ENCODE measurements around the gene ODAD2.

The ODAD2 gene

DNA sequence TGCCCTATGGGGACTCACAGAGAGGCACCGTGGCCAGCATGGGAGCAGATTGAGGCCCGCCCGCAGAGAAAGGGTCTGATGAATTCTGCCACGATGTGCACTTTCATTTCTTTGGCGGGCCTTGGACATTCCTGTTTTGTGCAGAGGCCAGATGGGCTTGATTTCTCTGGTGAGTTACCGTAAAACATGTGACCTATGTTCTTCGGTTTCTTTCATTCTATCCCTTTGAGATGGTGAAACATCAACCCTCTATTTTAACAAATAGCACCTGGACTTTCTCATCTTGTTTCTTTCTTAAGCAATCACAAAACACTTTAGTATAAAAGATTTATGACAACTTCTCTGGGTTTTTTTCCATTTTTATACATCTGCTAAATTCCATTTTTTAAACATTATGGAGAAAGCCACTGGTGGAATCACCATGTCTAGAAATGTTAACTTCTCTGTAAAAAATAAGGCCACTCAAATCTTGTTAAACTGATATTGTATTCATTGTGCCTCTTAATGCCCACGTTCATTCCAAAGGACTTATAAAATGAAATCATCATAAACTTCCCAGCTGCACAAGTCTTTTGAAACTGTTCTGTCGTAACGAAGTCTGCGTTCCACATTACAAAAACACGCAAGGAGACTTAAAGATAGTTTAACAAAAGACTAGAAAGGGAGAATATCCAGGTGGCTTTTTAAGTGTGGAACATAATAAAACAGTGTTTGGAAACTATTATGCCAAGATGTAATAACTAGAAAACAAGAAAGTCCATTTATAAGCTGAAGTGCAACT lies 21.4 kb upstream of the ODAD2 start:
- H3K27me3 ChIP-seq (replicated peaks; ENCODE audit: insufficient read depth, low read length) = no peaks in the 10 kb centered on the region
- no peak overlapping the region for H3K4me3 ChIP-seq (ENCODE audit: low read length)
- TF ChIP-seq EZH2 (optimal IDR thresholded peaks at IDR 0.05; ENCODE audit: low read depth, low read length) = no peak
- TF ChIP-seq, protein P1, sequence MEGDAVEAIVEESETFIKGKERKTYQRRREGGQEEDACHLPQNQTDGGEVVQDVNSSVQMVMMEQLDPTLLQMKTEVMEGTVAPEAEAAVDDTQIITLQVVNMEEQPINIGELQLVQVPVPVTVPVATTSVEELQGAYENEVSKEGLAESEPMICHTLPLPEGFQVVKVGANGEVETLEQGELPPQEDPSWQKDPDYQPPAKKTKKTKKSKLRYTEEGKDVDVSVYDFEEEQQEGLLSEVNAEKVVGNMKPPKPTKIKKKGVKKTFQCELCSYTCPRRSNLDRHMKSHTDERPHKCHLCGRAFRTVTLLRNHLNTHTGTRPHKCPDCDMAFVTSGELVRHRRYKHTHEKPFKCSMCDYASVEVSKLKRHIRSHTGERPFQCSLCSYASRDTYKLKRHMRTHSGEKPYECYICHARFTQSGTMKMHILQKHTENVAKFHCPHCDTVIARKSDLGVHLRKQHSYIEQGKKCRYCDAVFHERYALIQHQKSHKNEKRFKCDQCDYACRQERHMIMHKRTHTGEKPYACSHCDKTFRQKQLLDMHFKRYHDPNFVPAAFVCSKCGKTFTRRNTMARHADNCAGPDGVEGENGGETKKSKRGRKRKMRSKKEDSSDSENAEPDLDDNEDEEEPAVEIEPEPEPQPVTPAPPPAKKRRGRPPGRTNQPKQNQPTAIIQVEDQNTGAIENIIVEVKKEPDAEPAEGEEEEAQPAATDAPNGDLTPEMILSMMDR (IDR thresholded peaks at IDR 0.05; ENCODE audit: low read length) = no peak
- TF ChIP-seq EZH2phosphoT487 (IDR thresholded peaks at IDR 0.05; ENCODE audit: low read length) = no peak
- no peaks in the 10 kb centered on the region for H3K79me2 ChIP-seq (ENCODE audit: low read length)
- H3K4me1 ChIP-seq (ENCODE audit: low read length) = 0 out of 2 replicates have a peak, but pooled peaks cover 6% of the 10 kb centered on the region
- H3K36me3 ChIP-seq (replicated peaks; ENCODE audit: insufficient read depth, low read length) = no peaks in the 10 kb centered on the region
- no peak overlapping the region for H3K4me2 ChIP-seq (ENCODE audit: low read depth, low read length)
- no peaks in the 10 kb centered on the region for H3K9me3 ChIP-seq (replicated peaks; ENCODE audit: insufficient read depth, low read length)
- H2AFZ ChIP-seq (ENCODE audit: low read length) = no peak overlapping the region
- H3K27ac ChIP-seq (ENCODE audit: low read length) = no peak overlapping the region
- no peak for DNase-seq
- no peaks in the 10 kb centered on the region for H3F3A ChIP-seq (ENCODE audit: insufficient read depth, low read length)
- no peaks in the 10 kb centered on the region for H3K9me2 ChIP-seq (replicated peaks; ENCODE audit: insufficient read depth, low read length)
- H4K20me1 ChIP-seq (ENCODE audit: insufficient read depth, low read length) = no peaks in the 10 kb centered on the region
- H3K9ac ChIP-seq (ENCODE audit: low read length) = no peak overlapping the region

DNA sequence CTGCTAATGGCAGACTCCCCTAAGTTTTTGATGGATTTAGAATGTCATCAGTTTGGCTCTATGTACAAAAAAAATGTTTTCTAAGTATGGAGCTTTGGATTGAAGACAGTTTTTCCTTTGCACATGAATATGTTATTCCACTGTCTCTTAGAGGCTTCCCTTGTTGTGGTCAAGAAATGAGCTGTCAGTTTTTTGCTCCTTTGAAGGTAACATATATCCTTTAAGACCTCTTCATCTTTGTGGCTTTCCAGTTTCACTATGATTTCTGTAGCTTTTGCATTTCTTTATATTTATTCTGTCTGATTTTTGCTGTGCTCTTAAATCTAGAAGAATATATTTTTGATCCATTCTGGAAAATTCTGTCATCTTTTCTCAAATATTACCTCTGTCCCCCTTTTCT lies 15.8 kb upstream of the ODAD2 start:
- Histone ChIP-seq H3K9me3 (replicated peaks; ENCODE audit: insufficient read depth, low read length) (no peaks in the 10 kb centered on the region), H3K27me3 (replicated peaks; ENCODE audit: insufficient read depth, low read length) (no peaks in the 10 kb centered on the region), H3K4me3 (ENCODE audit: low read length) (no peak overlapping the region), H3K79me2 (ENCODE audit: low read length) (no peaks in the 10 kb centered on the region), H3K4me2 (ENCODE audit: low read depth, low read length) (no peak overlapping the region), H3K4me1 (ENCODE audit: low read length) (0 out of 2 replicates have a peak, but pooled peaks cover 7% of the 10 kb centered on the region), H3K27ac (ENCODE audit: low read length) (no peak overlapping the region), H3K36me3 (replicated peaks; ENCODE audit: insufficient read depth, low read length) (no peaks in the 10 kb centered on the region), H3K9me2 (replicated peaks; ENCODE audit: insufficient read depth, low read length) (no peaks in the 10 kb centered on the region), H3K9ac (ENCODE audit: low read length) (no peak overlapping the region), H2AFZ (ENCODE audit: low read length) (no peak overlapping the region), H3F3A (ENCODE audit: insufficient read depth, low read length) (no peaks in the 10 kb centered on the region), H4K20me1 (ENCODE audit: insufficient read depth, low read length) (no peaks in the 10 kb centered on the region)
- peak; percentile 51 for DNase-seq
- TF ChIP-seq EZH2 (optimal IDR thresholded peaks at IDR 0.05; ENCODE audit: low read depth, low read length) = no peak
- TF ChIP-seq EZH2phosphoT487 (IDR thresholded peaks at IDR 0.05; ENCODE audit: low read length) = no peak
- TF ChIP-seq, protein P1 (IDR thresholded peaks at IDR 0.05; ENCODE audit: low read length) = no peak

DNA sequence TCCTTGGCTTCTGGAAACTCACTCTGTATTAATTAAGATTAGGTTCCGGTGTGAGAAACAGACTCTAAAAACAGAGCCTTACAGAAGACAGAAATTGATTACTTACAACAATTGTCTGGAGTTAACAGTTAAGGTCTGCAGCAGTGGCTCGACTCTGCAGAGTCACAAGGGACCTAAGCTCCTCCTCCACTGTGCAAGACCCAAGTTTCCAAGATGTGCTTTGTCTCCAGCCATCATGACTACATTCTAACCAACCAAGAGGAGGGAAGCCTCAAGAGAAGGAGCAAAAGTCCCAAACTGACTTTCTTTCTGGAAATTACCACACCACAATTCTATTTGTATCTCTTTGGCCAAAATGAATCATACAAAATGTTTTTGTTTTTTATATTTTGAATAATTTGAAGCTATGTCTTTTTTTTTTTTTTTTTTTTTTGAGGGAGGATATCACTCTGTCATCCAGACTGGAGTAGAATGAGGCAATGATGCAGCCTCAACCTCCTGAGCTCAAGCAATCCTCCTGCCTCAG lies 14.2 kb upstream of the ODAD2 start:
- Histone ChIP-seq H3K36me3 (replicated peaks; ENCODE audit: insufficient read depth, low read length) (no peaks in the 10 kb centered on the region), H4K20me1 (ENCODE audit: insufficient read depth, low read length) (no peaks in the 10 kb centered on the region), H3K79me2 (ENCODE audit: low read length) (no peaks in the 10 kb centered on the region), H3K9ac (ENCODE audit: low read length) (no peak overlapping the region), H3K9me3 (replicated peaks; ENCODE audit: insufficient read depth, low read length) (no peaks in the 10 kb centered on the region), H3K27ac (ENCODE audit: low read length) (no peak overlapping the region), H3K9me2 (replicated peaks; ENCODE audit: insufficient read depth, low read length) (no peaks in the 10 kb centered on the region), H3K4me1 (ENCODE audit: low read length) (0 out of 2 replicates have a peak, but pooled peaks cover 7% of the 10 kb centered on the region), H2AFZ (ENCODE audit: low read length) (no peak overlapping the region), H3K4me3 (ENCODE audit: low read length) (no peak overlapping the region), H3K27me3 (replicated peaks; ENCODE audit: insufficient read depth, low read length) (no peaks in the 10 kb centered on the region), H3F3A (ENCODE audit: insufficient read depth, low read length) (no peaks in the 10 kb centered on the region), H3K4me2 (ENCODE audit: low read depth, low read length) (no peak overlapping the region)
- DNase-seq = no peak
- TF ChIP-seq EZH2 (optimal IDR thresholded peaks at IDR 0.05; ENCODE audit: low read depth, low read length) (no peak), EZH2phosphoT487 (IDR thresholded peaks at IDR 0.05; ENCODE audit: low read length) (no peak)
- TF ChIP-seq, protein P1 (IDR thresholded peaks at IDR 0.05; ENCODE audit: low read length) = no peak
